ENCODE data around the gene OR2V1.

- TF ChIP-seq EZH2phosphoT487 (IDR thresholded peaks at IDR 0.05) = no peak
- no peak for TF ChIP-seq CTCF (IDR thresholded peaks at IDR 0.05)
- TF ChIP-seq EZH2 (IDR thresholded peaks at IDR 0.05) = no peak
Measured at GRCh38 chr5:181133083-181133482, 2.1 kb upstream of the OR2V1 start.
